Adrenal gland (tissue), 12 donors: ENCODE data around the gene NREP. TPM values are rescaled to one million over a fixed set of nuclear protein-coding genes. Genes with fewer than 3 reads are reported as not detected.
A peak's percentile ranks its signal among the peaks of the same experiment; 100 is the strongest.

Experiments used
- DNase-seq, 7 donors: peaks; one replicate each; pipeline ENCODE4 v3.0.0-alpha.2; 2019 to 2020
- H3K27ac ChIP-seq, 5 donors: fragments of 200-600 bp; sonication (generic) in 4 of 5; 1 replicate in 3 of 5; 2 replicates in 2 of 5; pipeline versions ENCODE4 v1.5.1 to v1.8.0; 2016 to 2020; ENCODE audit warnings: mild to moderate bottlenecking in 1 of 5
- H3K27me3 ChIP-seq: fragments of 200-600 bp; 2 replicates; pipeline ENCODE4 v1.8.0; 2021
- H3K36me3 ChIP-seq, 2 donors: fragments of 200-600 bp; replicated peaks in 1 of 2; 1 replicate in 1 of 2; 2 replicates in 1 of 2; pipeline versions ENCODE4 v1.5.1 to v1.8.0; 2018 to 2022
- H3K4me1 ChIP-seq, 2 donors: fragments of 200-600 bp; replicated peaks in 1 of 2; 1 replicate in 1 of 2; 2 replicates in 1 of 2; pipeline versions ENCODE4 v1.5.1 to v1.8.0; 2018 to 2021
- H3K4me3 ChIP-seq, 4 donors: fragments of 200-600 bp; sonication (generic) in 3 of 4; one replicate each; pipeline ENCODE4 v1.5.1; 2016 to 2018
- H3K9me3 ChIP-seq, 3 donors: fragments of 200-600 bp; sonication (generic) in 1 of 3; replicated peaks in 1 of 3; 1 replicate in 2 of 3; 2 replicates in 1 of 3; pipeline versions ENCODE4 v1.5.1 to v1.8.0; 2016 to 2021
- CTCF ChIP-seq, 6 experiments: fragments of 450-650 bp in 4 of 6; fragments of 200-600 bp in 2 of 6; sonication (generic) in 1 of 6; IDR thresholded peaks; 1 replicate in 5 of 6; 2 replicates in 1 of 6; pipeline versions ENCODE4 v1.5.1 to v1.8.0; 2016 to 2021; ENCODE audit warnings: antibody characterized with exemption in 6 of 6, mild to moderate bottlenecking in 2 of 6, moderate library complexity in 1 of 6
- POLR2A ChIP-seq, 2 donors: fragments of 450-650 bp; IDR thresholded peaks; one replicate each; pipeline ENCODE4 v1.6.1; 2017; ENCODE audit warnings: antibody characterized with exemption in 2 of 2, mild to moderate bottlenecking in 2 of 2, moderate library complexity in 1 of 2
- WGBS, 4 donors: extraction: QIAGEN DNeasy Blood & Tissue Kit in 2 of 4; methylation state at CpG; one replicate each; pipeline versions ENCODE4 v1.1.5 to v1.1.7; 2013 to 2017; 5-methylcytosine and 5-hydroxymethylcytosine counted together
- intact Hi-C, 2 donors: fragments of 100-400 bp; cut with DNase I; formaldehyde crosslinking; loops; one replicate each; pipeline versions ENCODE4 v1.14.1 to v1.15.0; 2022 to 2023
- polyA plus RNA-seq, 3 donors: library from polyadenylated mRNA; stranded (reverse); fragments of 200-250 nt in 2 of 3; fragments of 350-450 nt in 1 of 3; fragmentation: Illumina TruSeq in 1 of 3; extraction: RNeasy Lipid Tissue Mini Kit (QIAGEN cat#74804) in 1 of 3; gene quantifications; one replicate each; pipeline ENCODE4 v1.2.3, GENCODE V29; 2013 to 2014
- total RNA-seq, 9 donors: library from RNA; depleted of rRNA in 4 of 9; stranded (reverse); fragments of >200 nt in 4 of 9; fragments of 120-200 nt in 1 of 9; fragmentation: NEBNext Ultra II Directional in 1 of 9; extraction: Animal tissue kit (Norgen Biotek cat#: 25700) in 1 of 9; gene quantifications; one replicate each; pipeline versions ENCODE4 v1.1.0 to v1.2.4, GENCODE V29; 2013 to 2023
- donor health status: healthy with polysubstance abuse.
- donor health status: Bipolar disorder and iron deficiency.
- donor health status: DM: yes; HTN: yes; CAD: no.
- donor health status: DM: no; HTN: no; CAD: no.
- donor health status: DM: no; HTN: no; CAD: no.
- donor health status: DM: yes; HTN: yes; CAD: no.

Gene NREP
- total and polyA plus RNA-seq, 12 donors, result 11.4 to 247 (median 52.8) TPM

GRCh38 chr5:111697881-111698757, 58.9 kb downstream of the NREP start:
- 44 to 59% (median 52%) methylated on average over 6 of the region's 6 CpGs for WGBS, 4 donors
- no peak overlapping the region for H3K27ac ChIP-seq
- peaks cover 3 to 11% of the 10 kb centered on the region in 2 donors for H3K4me1 ChIP-seq
- H3K27me3 ChIP-seq, result no peaks in the 10 kb centered on the region
- intact Hi-C loops, result no loop called here
- H3K36me3 ChIP-seq, result no peaks in the 10 kb centered on the region
- TF ChIP-seq POLR2A (IDR thresholded peaks at IDR 0.05) (no peak), CTCF (IDR thresholded peaks at IDR 0.05) (peak in 2 of 6 experiments; percentile 10 to 18)
- no peaks in the 10 kb centered on the region for H3K9me3 ChIP-seq
- no peak overlapping the region for H3K4me3 ChIP-seq
- peak in 1 of 7 donors; percentile 31 for DNase-seq

GRCh38 chr5:111697215-111697614, 59.8 kb downstream of the NREP start:
- no peaks in the 10 kb centered on the region for H3K36me3 ChIP-seq
- intact Hi-C loops, result no loop called here
- H3K4me1 ChIP-seq, result peaks cover 3 to 11% of the 10 kb centered on the region in 2 donors
- WGBS, 4 donors, result 26 to 39% (median 35%) methylated on average over 6 of the region's 6 CpGs
- peak in 5 of 7 donors; percentile 30 to 62 (median 32) for DNase-seq
- H3K27me3 ChIP-seq, result no peaks in the 10 kb centered on the region
- H3K27ac ChIP-seq, result no peak overlapping the region
- no peak for TF ChIP-seq POLR2A (IDR thresholded peaks at IDR 0.05)
- no peak for TF ChIP-seq CTCF (IDR thresholded peaks at IDR 0.05)
- H3K9me3 ChIP-seq, result no peaks in the 10 kb centered on the region
- H3K4me3 ChIP-seq, result no peak overlapping the region

- Histone ChIP-seq H3K4me1 (peaks cover 3 to 11% of the 10 kb centered on the region in 2 donors), H3K4me3 (no peak overlapping the region), H3K27me3 (no peaks in the 10 kb centered on the region), H3K9me3 (no peaks in the 10 kb centered on the region), H3K36me3 (no peaks in the 10 kb centered on the region), H3K27ac (no peak overlapping the region)
- intact Hi-C loops, result no loop called here
- no peak for TF ChIP-seq CTCF (IDR thresholded peaks at IDR 0.05)
- TF ChIP-seq POLR2A (IDR thresholded peaks at IDR 0.05), result no peak
- 89 to 98% (median 97%) methylated on average over 1 of the region's 1 CpG for WGBS, 4 donors
- DNase-seq, result no peak
These were observed 61.0 kb downstream of the NREP start for GRCh38 chr5:111695991-111696390.

- no peaks in the 10 kb centered on the region for H3K27me3 ChIP-seq
- no peaks in the 10 kb centered on the region for H3K9me3 ChIP-seq
- no peak overlapping the region for H3K4me3 ChIP-seq
- peak in 1 of 7 donors; percentile 21 for DNase-seq
- H3K27ac ChIP-seq, result no peak overlapping the region
- TF ChIP-seq CTCF (IDR thresholded peaks at IDR 0.05), result no peak
- TF ChIP-seq POLR2A (IDR thresholded peaks at IDR 0.05), result no peak
- WGBS, 4 donors, result 70 to 95% (median 84%) methylated on average over 1 of the region's 1 CpG
- intact Hi-C loops, result no loop called here
- peaks cover 3 to 11% of the 10 kb centered on the region in 2 donors for H3K4me1 ChIP-seq
- no peaks in the 10 kb centered on the region for H3K36me3 ChIP-seq
These were observed 62.9 kb downstream of the NREP start for GRCh38 chr5:111694133-111694532.
